Fibroblast of lung (primary cell): ENCODE data around the gene CREB5.

Experiments used
- CTCF ChIP-seq, 2 donors: IDR thresholded peaks in 1 of 2; conservative IDR thresholded peaks in 1 of 2; 1 replicate in 1 of 2; 2 replicates in 1 of 2; pipeline ENCODE4 v1.5.1; 2011 to 2012; ENCODE audit warnings: low read length in 2 of 2, control low read depth in 1 of 2, inconsistent platforms in 1 of 2, low read depth in 1 of 2, mild to moderate bottlenecking in 1 of 2
- EZH2 ChIP-seq: IDR thresholded peaks from 2 replicates; pipeline ENCODE4 v1.5.1; 2012; ENCODE audit warnings: low read length, control low read depth, mild to moderate bottlenecking; ENCODE audit errors: missing control alignments

- TF ChIP-seq CTCF (conservative IDR thresholded peaks at IDR 0.05 in 1 of 2, IDR thresholded peaks at IDR 0.05 in 1 of 2; ENCODE audit: low read depth in 1 of 2, low read length in 2 of 2) (no peak), EZH2 (no peak)
Observed at GRCh38 chr7:28768577-28769147, 356.3 kb downstream of the CREB5 start.
